ENCODE results near the gene CPNE4. TPM values are rescaled to one million over a fixed set of nuclear protein-coding genes. Genes with fewer than 3 reads are reported as not detected.
"Not testable (repeated sequence)": the region's sequence is repeated elsewhere in the genome, so short reads cannot be mapped to it uniquely, and the experiment has no call there.

CPNE4 gene
- polyA plus RNA-seq, 3 donors = 0.01 to 0.46 (median 0.34) TPM

GRCh38 chr3:131901686-131902085 lies 133.1 kb downstream of the CPNE4 start:
- 57 to 90% (median 88%) methylated on average over 1 of the region's 1 CpG for WGBS, 3 donors
- no peak overlapping the region for H3K27ac ChIP-seq (ENCODE audit: low read depth, low read length)

GRCh38 chr3:131900891-131901290 lies 133.9 kb downstream of the CPNE4 start:
- 45 to 66% (median 63%) methylated on average over 1 of the region's 1 CpG for WGBS, 3 donors

GRCh38 chr3:131899021-131899420 lies 135.8 kb downstream of the CPNE4 start:
- no peak overlapping the region for H3K27ac ChIP-seq (ENCODE audit: low read depth, low read length)
- 39 to 58% (median 47%) methylated on average over 5 of the region's 5 CpGs for WGBS, 3 donors

More at GRCh38 chr3:131900891-131901290, 133.9 kb downstream of the CPNE4 start:
- H3K27ac ChIP-seq (ENCODE audit: low read depth, low read length) = no peak overlapping the region

DNA sequence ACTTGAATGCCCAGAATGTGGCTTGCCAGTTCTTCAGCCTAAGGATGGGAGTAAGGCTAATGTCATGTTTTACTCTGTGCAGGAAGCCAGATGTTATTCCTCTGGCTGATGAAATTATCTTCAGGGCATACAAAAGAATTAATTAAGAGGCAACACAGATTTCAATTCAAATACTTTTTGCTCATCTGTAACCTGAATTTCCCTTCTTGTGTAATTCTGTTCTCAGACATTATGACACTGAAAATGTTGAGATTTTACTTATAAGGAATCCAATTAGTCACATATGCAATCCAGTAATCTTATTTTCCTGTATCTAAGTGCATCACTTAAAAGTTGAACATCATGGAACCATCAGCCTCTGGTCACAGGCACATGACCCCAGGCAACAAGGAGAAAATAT lies 136.5 kb downstream of the CPNE4 start:
- no peak overlapping the region for H3K27ac ChIP-seq (ENCODE audit: low read depth, low read length)

- 84 to 96% (median 94%) methylated on average over 1 of the region's 1 CpG for WGBS, 3 donors
- H3K27ac ChIP-seq (ENCODE audit: low read depth, low read length) = no peak overlapping the region
Measured at GRCh38 chr3:131896285-131896684, 138.5 kb downstream of the CPNE4 start.

DNA sequence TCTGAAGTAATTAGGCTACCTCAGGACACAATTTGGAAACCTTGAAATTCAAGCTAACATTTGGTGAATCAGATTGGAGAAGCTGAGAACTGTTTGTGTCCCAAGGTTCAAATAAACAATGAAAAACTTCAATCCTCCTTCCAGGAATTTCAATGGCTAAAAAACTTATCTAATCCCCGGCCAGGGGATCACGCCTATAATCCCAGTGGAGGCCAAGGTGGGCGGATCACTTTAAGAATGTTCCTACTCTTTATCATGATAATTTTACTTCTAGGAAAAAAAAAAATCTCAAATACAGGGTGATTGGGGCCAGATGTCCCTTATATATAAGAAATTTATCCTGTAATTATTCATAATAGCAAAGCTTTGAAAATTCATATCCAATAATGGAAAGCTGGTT lies 139.0 kb downstream of the CPNE4 start:
- 63 to 83% (median 78%) methylated on average over 3 of the region's 3 CpGs for WGBS, 3 donors

DNA sequence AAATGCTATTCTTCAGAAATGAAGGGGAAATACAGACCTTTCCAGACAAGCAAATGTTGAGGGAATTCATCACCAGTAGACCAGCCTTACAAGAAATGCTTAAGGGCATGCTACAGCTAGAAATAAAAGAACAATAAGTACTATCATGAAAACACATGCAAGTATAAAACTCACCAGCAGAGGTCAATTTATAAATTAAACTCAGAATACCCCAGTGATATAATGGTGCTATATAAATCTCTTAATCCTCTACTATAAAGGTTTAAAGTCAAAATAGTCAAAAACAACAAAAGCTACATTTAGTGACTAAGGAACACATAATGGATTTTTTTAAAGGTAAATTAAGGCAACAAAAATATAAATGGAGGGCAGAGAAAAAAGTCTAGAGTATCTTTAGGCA lies 142.5 kb downstream of the CPNE4 start:
- H3K27ac ChIP-seq (ENCODE audit: low read depth, low read length) = no peak overlapping the region

More for the DNA sequence above, 139.0 kb downstream of the CPNE4 start:
- no peak overlapping the region for H3K27ac ChIP-seq (ENCODE audit: low read depth, low read length)

DNA sequence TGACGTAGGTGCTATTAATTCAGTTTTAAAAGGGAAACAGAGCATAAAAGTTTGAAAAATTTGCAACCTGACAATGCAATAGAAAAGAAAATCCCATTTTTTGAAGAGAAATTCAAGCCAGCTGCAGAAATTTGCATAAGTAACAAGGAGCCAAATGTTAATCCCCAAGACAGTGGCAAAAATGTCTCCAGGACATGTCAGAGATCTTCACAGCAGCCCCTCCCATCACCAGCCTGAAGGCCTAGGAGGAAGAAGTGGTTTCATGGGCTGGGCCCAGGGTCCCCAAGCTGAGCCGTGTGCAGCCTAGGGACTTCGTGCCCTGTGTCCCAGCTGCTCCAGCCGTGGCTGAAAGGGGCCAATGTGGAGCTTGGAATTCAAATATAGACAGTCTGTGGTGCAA lies 148.9 kb downstream of the CPNE4 start:
- H3K27ac ChIP-seq (ENCODE audit: low read depth, low read length) = not testable (repeated sequence)
- 59 to 75% (median 68%) methylated on average over 4 of the region's 4 CpGs for WGBS, 3 donors

DNA sequence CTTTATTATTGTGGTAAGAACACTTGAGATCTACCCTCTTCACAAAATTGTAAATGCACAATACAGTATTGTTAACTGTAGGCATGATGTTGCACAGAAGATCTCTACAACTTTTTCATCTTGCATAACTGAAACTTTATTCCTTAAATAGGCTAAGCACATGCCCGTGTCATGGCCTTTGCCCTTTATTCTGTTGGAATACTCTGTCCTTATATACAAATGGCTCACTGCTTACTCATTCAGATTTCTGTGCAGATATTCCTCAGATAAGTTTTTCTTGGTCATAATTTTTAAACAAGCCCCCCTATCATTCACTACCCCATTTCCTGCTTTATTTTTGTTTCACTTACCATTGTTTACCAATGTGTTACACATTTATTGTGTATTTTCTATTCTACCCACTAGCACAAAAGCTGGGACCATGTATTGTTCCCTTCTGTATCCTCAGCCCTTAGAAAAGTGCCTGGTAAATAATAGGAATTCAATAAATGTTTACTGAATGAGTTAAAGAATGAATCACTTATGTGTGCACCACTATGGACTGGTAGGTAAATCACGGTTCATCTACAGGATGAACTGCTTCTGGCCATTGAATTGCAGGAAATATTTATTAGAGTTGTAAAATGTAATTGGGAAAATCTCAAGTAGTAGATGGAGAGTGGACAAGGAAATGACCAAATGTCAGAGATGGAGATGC lies 151.0 kb downstream of the CPNE4 start:
- WGBS, 3 donors = 34 to 54% (median 41%) methylated on average over 2 of the region's 2 CpGs
- H3K27ac ChIP-seq (ENCODE audit: low read depth, low read length) = no peak overlapping the region

GRCh38 chr3:131883086-131883485 lies 151.7 kb downstream of the CPNE4 start:
- H3K27ac ChIP-seq (ENCODE audit: low read depth, low read length) = no peak overlapping the region

- 62 to 74% (median 64%) methylated on average over 3 of the region's 3 CpGs for WGBS, 3 donors
- H3K27ac ChIP-seq (ENCODE audit: low read depth, low read length) = no peak overlapping the region
Measured at GRCh38 chr3:131881777-131882176, 153.0 kb downstream of the CPNE4 start.

- 29 to 62% (median 55%) methylated on average over 2 of the region's 2 CpGs for WGBS, 3 donors
- no peak overlapping the region for H3K27ac ChIP-seq (ENCODE audit: low read depth, low read length)
Measured at GRCh38 chr3:131880948-131881347, 153.9 kb downstream of the CPNE4 start.

- no peak overlapping the region for H3K27ac ChIP-seq (ENCODE audit: low read depth, low read length)
- WGBS, 3 donors = 64 to 82% (median 75%) methylated on average over 6 of the region's 6 CpGs
Measured at GRCh38 chr3:131868203-131868602, 166.6 kb downstream of the CPNE4 start.

GRCh38 chr3:131856171-131856570 lies 178.6 kb downstream of the CPNE4 start:
- WGBS, 3 donors = 80 to 90% (median 88%) methylated on average over 3 of the region's 3 CpGs
- no peak overlapping the region for H3K27ac ChIP-seq (ENCODE audit: low read depth, low read length)

- H3K27ac ChIP-seq (ENCODE audit: low read depth, low read length) = no peak overlapping the region
- WGBS, 3 donors = 81 to 90% (median 89%) methylated on average over 3 of the region's 3 CpGs
Measured at GRCh38 chr3:131850223-131850622, 184.6 kb downstream of the CPNE4 start.

DNA sequence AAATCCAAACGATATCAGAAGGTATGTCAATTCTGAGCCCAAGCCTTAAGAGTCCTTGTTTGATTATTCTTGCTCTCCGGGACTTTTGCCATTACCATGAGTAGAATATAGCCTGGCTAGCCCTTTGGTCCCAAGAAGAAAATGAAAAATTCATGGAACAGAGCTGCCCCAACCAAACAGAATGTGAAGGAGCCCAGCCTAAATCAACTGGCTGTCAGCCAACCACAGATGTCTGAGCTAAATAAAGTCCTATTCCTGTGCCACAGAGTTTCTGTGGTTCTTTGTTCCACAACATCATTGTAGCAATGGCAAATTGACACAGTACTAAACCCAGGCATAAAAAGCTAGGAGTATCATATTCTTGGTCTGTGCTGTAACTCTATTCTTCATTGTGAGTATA lies 185.2 kb downstream of the CPNE4 start:
- WGBS, 3 donors = 82 to 93% (median 86%) methylated on average over 2 of the region's 2 CpGs
- no peak overlapping the region for H3K27ac ChIP-seq (ENCODE audit: low read depth, low read length)

GRCh38 chr3:131847966-131848510 lies 186.8 kb downstream of the CPNE4 start:
- H3K27ac ChIP-seq (ENCODE audit: low read depth, low read length) = no peak overlapping the region
- 17 to 78% (median 45%) methylated on average over 1 of the region's 1 CpG for WGBS, 3 donors

DNA sequence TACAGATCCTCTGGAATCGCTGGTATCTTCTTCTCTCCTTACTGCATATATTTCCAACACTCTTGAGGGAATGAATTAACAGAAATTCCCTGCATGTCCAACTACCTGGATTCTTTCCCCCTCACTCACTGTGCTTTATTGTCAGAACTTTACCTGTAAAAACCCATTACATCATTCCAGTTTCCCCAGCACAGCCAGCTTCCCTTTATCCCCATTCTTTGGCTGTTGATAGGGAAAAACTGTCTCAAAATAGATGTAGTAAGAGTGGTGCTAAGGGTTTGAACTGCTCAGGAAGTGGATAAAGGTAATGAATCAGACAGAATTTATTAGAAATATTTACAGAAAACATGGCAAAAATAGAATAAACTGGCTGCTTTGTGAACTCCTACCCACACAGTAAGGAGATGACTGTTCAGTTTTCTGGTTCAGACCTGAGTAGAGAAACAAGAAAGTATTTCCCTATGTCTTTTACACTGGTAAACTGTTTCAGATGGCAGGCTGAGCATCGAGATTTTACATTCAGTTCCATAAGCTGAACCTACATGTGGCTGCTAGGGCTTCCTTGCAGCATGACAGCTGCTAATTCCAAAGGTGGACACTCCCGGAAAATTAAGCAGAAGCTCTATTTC lies 188.4 kb downstream of the CPNE4 start:
- H3K27ac ChIP-seq (ENCODE audit: low read depth, low read length) = no peak overlapping the region
- WGBS, 3 donors = 49 to 89% (median 83%) methylated on average over 3 of the region's 3 CpGs

GRCh38 chr3:131843174-131843573 lies 191.6 kb downstream of the CPNE4 start:
- 41 to 84% (median 82%) methylated on average over 9 of the region's 9 CpGs for WGBS, 3 donors
- H3K27ac ChIP-seq (ENCODE audit: low read depth, low read length) = no peak overlapping the region

All from adipose tissue (tissue), 3 donors.